Gastrocnemius medialis (tissue), 4 donors: Measurements from ENCODE around the gene GDF7. TPM values are rescaled to one million over a fixed set of nuclear protein-coding genes. Genes with fewer than 3 reads are reported as not detected.

Source experiments
- ATAC-seq, 2 donors: fragments of 150-250 bp; one replicate each; pipeline ENCODE4 v1.9.1; 2016
- DNase-seq, 2 donors: peaks; one replicate each; pipeline ENCODE4 v3.0.0-alpha.2; 2019
- H3K27ac ChIP-seq, 4 donors: fragments of 200-600 bp; sonication (generic); 1 replicate in 1 of 4; 2 replicates in 3 of 4; pipeline ENCODE4 v1.5.1; 2016 to 2018; ENCODE audit warnings: mild to moderate bottlenecking in 2 of 4, moderate library complexity in 1 of 4
- H3K27me3 ChIP-seq, 3 donors: fragments of 200-600 bp; sonication (generic) in 2 of 3; 1 replicate in 1 of 3; 2 replicates in 2 of 3; pipeline versions ENCODE4 v1.5.1 to v1.6.0; 2016 to 2019; ENCODE audit warnings: mild to moderate bottlenecking in 1 of 3, moderate library complexity in 1 of 3
- H3K36me3 ChIP-seq, 2 donors: fragments of 200-600 bp; sonication (generic) in 1 of 2; one replicate each; pipeline ENCODE4 v1.5.1; 2017 to 2018
- H3K4me1 ChIP-seq, 2 donors: fragments of 200-600 bp; sonication (generic) in 1 of 2; one replicate each; pipeline ENCODE4 v1.5.1; 2016 to 2017; ENCODE audit warnings: mild to moderate bottlenecking in 2 of 2
- H3K4me3 ChIP-seq, 4 donors: fragments of 200-600 bp; sonication (generic) in 3 of 4; 1 replicate in 1 of 4; 2 replicates in 3 of 4; pipeline ENCODE4 v1.5.1; 2016 to 2019; ENCODE audit warnings: mild to moderate bottlenecking in 2 of 4
- H3K9me3 ChIP-seq, 3 donors: fragments of 200-600 bp; sonication (generic) in 2 of 3; 1 replicate in 1 of 3; 2 replicates in 2 of 3; pipeline ENCODE4 v1.5.1; 2016 to 2019
- CTCF ChIP-seq, 5 experiments: fragments of 450-650 bp in 3 of 5; fragments of 200-600 bp in 2 of 5; sonication (generic) in 2 of 5; IDR thresholded peaks in 4 of 5; conservative IDR thresholded peaks in 1 of 5; 1 replicate in 4 of 5; 2 replicates in 1 of 5; pipeline ENCODE4 v1.5.1; 2016 to 2019; ENCODE audit warnings: antibody characterized with exemption in 5 of 5, mild to moderate bottlenecking in 3 of 5, moderate library complexity in 3 of 5
- POLR2A ChIP-seq, 2 donors: fragments of 450-650 bp; IDR thresholded peaks; one replicate each; pipeline ENCODE4 v1.6.1; 2017; ENCODE audit warnings: antibody characterized with exemption in 2 of 2, mild to moderate bottlenecking in 2 of 2, moderate library complexity in 2 of 2
- in situ Hi-C, 4 donors: fragments of 200-750 bp; cut with MboI; loops; one replicate each; pipeline versions ENCODE4 v1.15.0 to v1.8.0; 2017; ENCODE audit warnings: low sequenced_read_pairs in 4 of 4
- intact Hi-C: fragments of 100-400 bp; cut with DNase I; formaldehyde crosslinking; loops from one replicate; pipeline ENCODE4 v1.15.1; 2023; ENCODE audit warnings: low total_unique reads
- total RNA-seq, 4 donors: library from RNA; depleted of rRNA; stranded (reverse); fragments of >200 nt; gene quantifications; one replicate each; pipeline versions ENCODE4 v1.1.0 to v1.2.3, GENCODE V29; 2016

Gene GDF7
- total RNA-seq, 4 donors from 2014 or later = 0.02 to 0.10 (median 0.07) TPM; not detected in 1

- H3K4me1 ChIP-seq = peaks cover 15 to 18% of the 10 kb centered on the region in 2 donors
- TF ChIP-seq CTCF (IDR thresholded peaks at IDR 0.05 in 4 of 5, conservative IDR thresholded peaks at IDR 0.05 in 1 of 5) (no peak), POLR2A (IDR thresholded peaks at IDR 0.05) (no peak)
- peaks cover 0 to 19% of the 10 kb centered on the region in 2 donors for H3K36me3 ChIP-seq
- no peak for DNase-seq
- H3K4me3 ChIP-seq = no peak overlapping the region
- no peak overlapping the region for H3K27ac ChIP-seq
- intact Hi-C loops (no loop called here), in situ Hi-C loops (loop anchor here in 2 of 4 donors (10.0 to 25.0 kb wide), 2 partner anchors 293 to 586 kb away; partner anchors contain the start of genes LAPTM4A (in 1 of the 2) and PUM2 (in 1 of the 2))
- no peak for ATAC-seq
- no peaks in the 10 kb centered on the region for H3K9me3 ChIP-seq
- H3K27me3 ChIP-seq = no peaks in the 10 kb centered on the region
Observed at GRCh38 chr2:20648206-20648605, 18.7 kb upstream of the GDF7 start.

GRCh38 chr2:20648831-20649230 lies 18.1 kb upstream of the GDF7 start:
- no peaks in the 10 kb centered on the region for H3K9me3 ChIP-seq
- H3K27ac ChIP-seq = no peak overlapping the region
- peaks cover 0 to 16% of the 10 kb centered on the region in 2 donors for H3K36me3 ChIP-seq
- intact Hi-C loops (no loop called here), in situ Hi-C loops (loop anchor here in 2 of 4 donors (10.0 to 25.0 kb wide), 2 partner anchors 294 to 587 kb away; partner anchors contain the start of genes LAPTM4A (in 1 of the 2) and PUM2 (in 1 of the 2))
- no peak overlapping the region for H3K4me3 ChIP-seq
- no peaks in the 10 kb centered on the region for H3K27me3 ChIP-seq
- TF ChIP-seq POLR2A (IDR thresholded peaks at IDR 0.05) (no peak), CTCF (IDR thresholded peaks at IDR 0.05 in 4 of 5, conservative IDR thresholded peaks at IDR 0.05 in 1 of 5) (no peak)
- no peak for ATAC-seq
- no peak for DNase-seq
- H3K4me1 ChIP-seq = peaks cover 15 to 18% of the 10 kb centered on the region in 2 donors

- H3K4me1 ChIP-seq = peaks cover 15 to 18% of the 10 kb centered on the region in 2 donors
- intact Hi-C loops (no loop called here), in situ Hi-C loops (loop anchor here in 2 of 4 donors (10.0 to 25.0 kb wide), 2 partner anchors 295 to 587 kb away; partner anchors contain the start of genes LAPTM4A (in 1 of the 2) and PUM2 (in 1 of the 2))
- no peak for TF ChIP-seq POLR2A (IDR thresholded peaks at IDR 0.05)
- no peak for TF ChIP-seq CTCF (IDR thresholded peaks at IDR 0.05 in 4 of 5, conservative IDR thresholded peaks at IDR 0.05 in 1 of 5)
- peaks cover 0 to 10% of the 10 kb centered on the region in 2 donors for H3K36me3 ChIP-seq
- no peaks in the 10 kb centered on the region for H3K27me3 ChIP-seq
- peak overlapping the region in 2 of 4 donors; percentile 92 to 99 for H3K4me3 ChIP-seq
- ATAC-seq (no peak), DNase-seq (no peak)
- H3K27ac ChIP-seq = no peak overlapping the region
- no peaks in the 10 kb centered on the region for H3K9me3 ChIP-seq
Observed at GRCh38 chr2:20649576-20649975, 17.4 kb upstream of the GDF7 start.

- intact Hi-C loops = loop anchor here (2.0 to 5.0 kb wide), 3 partner anchors 299 to 598 kb away; partner anchors contain the start of genes LAPTM4A and PUM2
- in situ Hi-C loops = loop anchor here in 2 of 4 donors (10.0 to 25.0 kb wide), 3 partner anchors 295 to 588 kb away; partner anchors contain the start of genes LAPTM4A (in 1 of the 2), PUM2 (in 1 of the 2) and TDRD15 (in 1 of the 2)
- no peak for TF ChIP-seq CTCF (IDR thresholded peaks at IDR 0.05 in 4 of 5, conservative IDR thresholded peaks at IDR 0.05 in 1 of 5)
- no peak for TF ChIP-seq POLR2A (IDR thresholded peaks at IDR 0.05)
- H3K27me3 ChIP-seq = no peaks in the 10 kb centered on the region
- no peaks in the 10 kb centered on the region for H3K9me3 ChIP-seq
- peaks cover 15 to 18% of the 10 kb centered on the region in 2 donors for H3K4me1 ChIP-seq
- no peak for ATAC-seq
- peaks cover 0 to 6% of the 10 kb centered on the region in 2 donors for H3K36me3 ChIP-seq
- peak overlapping the region in 2 of 4 donors; percentile 78 to 88 for H3K27ac ChIP-seq
- no peak for DNase-seq
- peak overlapping the region; percentile 73 to 99 (median 94) for H3K4me3 ChIP-seq
Observed at GRCh38 chr2:20649976-20650375, 17.0 kb upstream of the GDF7 start.
